Kidney epithelial cell (primary cell): ENCODE results near the gene STX2. TPM values are rescaled to one million over a fixed set of nuclear protein-coding genes. Genes with fewer than 3 reads are reported as not detected.
"Not testable (repeated sequence)": the region's sequence is repeated elsewhere in the genome, so short reads cannot be mapped to it uniquely, and the experiment has no call there.

Source experiments
- DNase-seq: peaks from one replicate; pipeline ENCODE4 v3.0.0-alpha.2; 2010; ENCODE audit warnings: low read depth
- H3K27me3 ChIP-seq: 2 replicates; pipeline ENCODE4 v1.6.0; 2011; ENCODE audit warnings: low read length; ENCODE audit not compliant: control insufficient read depth, insufficient read depth
- H3K36me3 ChIP-seq: 2 replicates; pipeline ENCODE4 v1.5.1; 2011; ENCODE audit warnings: low read length; ENCODE audit not compliant: control insufficient read depth, insufficient read depth
- H3K4me3 ChIP-seq: 2 replicates; pipeline ENCODE4 v1.5.1; 2011; ENCODE audit warnings: low read depth, mild to moderate bottlenecking, control low read depth, low read length
- CTCF ChIP-seq: IDR thresholded peaks from 2 replicates; pipeline ENCODE4 v1.5.1; 2011; ENCODE audit warnings: mild to moderate bottlenecking, moderate library complexity, low read length, control low read depth, inconsistent platforms; ENCODE audit not compliant: insufficient read depth, poor library complexity, severe bottlenecking
- total RNA-seq: library from RNA; depleted of rRNA; stranded (reverse); fragments of >200 nt; gene quantifications from 2 replicates; pipeline ENCODE4 v1.2.3, GENCODE V29; 2015

Gene STX2
- total RNA-seq, 1 donor from 2014 or later, result 24.4 TPM

GRCh38 chr12:130879212-130879686 lies 40.2 kb upstream of the STX2 start:
- Histone ChIP-seq H3K27me3 (peaks cover 6% of the 10 kb centered on the region), H3K36me3 (peaks cover 1% of the 10 kb centered on the region), H3K4me3 (no peak overlapping the region)
- DNase-seq, result no peak
- no peak for TF ChIP-seq CTCF

GRCh38 chr12:130878193-130879185 lies 39.4 kb upstream of the STX2 start:
- peaks cover 6% of the 10 kb centered on the region for H3K27me3 ChIP-seq
- no peak overlapping the region for H3K4me3 ChIP-seq
- no peak for TF ChIP-seq CTCF
- peaks cover 2% of the 10 kb centered on the region for H3K36me3 ChIP-seq
- no peak for DNase-seq

- H3K36me3 ChIP-seq, result peaks cover 2% of the 10 kb centered on the region
- no peak for DNase-seq
- H3K4me3 ChIP-seq, result no peak overlapping the region
- no peak for TF ChIP-seq CTCF
- peaks cover 6% of the 10 kb centered on the region for H3K27me3 ChIP-seq
Observed at GRCh38 chr12:130877333-130877732, 38.3 kb upstream of the STX2 start.

- Histone ChIP-seq H3K4me3 (no peak overlapping the region), H3K27me3 (peaks cover 6% of the 10 kb centered on the region), H3K36me3 (peaks cover 2% of the 10 kb centered on the region)
- no peak for DNase-seq
- TF ChIP-seq CTCF, result no peak
Observed at GRCh38 chr12:130876758-130877157, 37.7 kb upstream of the STX2 start.

- H3K27me3 ChIP-seq, result peaks cover 6% of the 10 kb centered on the region
- H3K36me3 ChIP-seq, result peaks cover 2% of the 10 kb centered on the region
- no peak for DNase-seq
- TF ChIP-seq CTCF, result no peak
- H3K4me3 ChIP-seq, result no peak overlapping the region
Observed at GRCh38 chr12:130876297-130876696, 37.2 kb upstream of the STX2 start.

- not testable (repeated sequence) for DNase-seq, H3K4me3 ChIP-seq, H3K27me3 ChIP-seq, H3K36me3 ChIP-seq
Observed at GRCh38 chr12:130875708-130876107, 36.7 kb upstream of the STX2 start.
